Esophagus squamous epithelium (tissue), 4 donors: ENCODE results near the gene MLH1.
"Not testable (repeated sequence)": the region's sequence is repeated elsewhere in the genome, so short reads cannot be mapped to it uniquely, and the experiment has no call there.

Experiments used
- POLR2A ChIP-seq, 4 donors: fragments of 450-650 bp; IDR thresholded peaks; one replicate each; pipeline ENCODE4 v1.6.1; 2017; ENCODE audit warnings: antibody characterized with exemption in 4 of 4, mild to moderate bottlenecking in 4 of 4, moderate library complexity in 3 of 4
- TF ChIP-seq, protein P1 (sequence below), 6 experiments: fragments of 450-650 bp in 4 of 6; fragments of 200-600 bp in 2 of 6; sonication (generic) in 2 of 6; IDR thresholded peaks; one replicate each; pipeline ENCODE4 v1.5.1; 2016 to 2019; ENCODE audit warnings: antibody characterized with exemption in 6 of 6, mild to moderate bottlenecking in 4 of 6, moderate library complexity in 4 of 6

GRCh38 chr3:37042712-37043111 lies 49.4 kb downstream of the MLH1 start:
- TF ChIP-seq, protein P1, sequence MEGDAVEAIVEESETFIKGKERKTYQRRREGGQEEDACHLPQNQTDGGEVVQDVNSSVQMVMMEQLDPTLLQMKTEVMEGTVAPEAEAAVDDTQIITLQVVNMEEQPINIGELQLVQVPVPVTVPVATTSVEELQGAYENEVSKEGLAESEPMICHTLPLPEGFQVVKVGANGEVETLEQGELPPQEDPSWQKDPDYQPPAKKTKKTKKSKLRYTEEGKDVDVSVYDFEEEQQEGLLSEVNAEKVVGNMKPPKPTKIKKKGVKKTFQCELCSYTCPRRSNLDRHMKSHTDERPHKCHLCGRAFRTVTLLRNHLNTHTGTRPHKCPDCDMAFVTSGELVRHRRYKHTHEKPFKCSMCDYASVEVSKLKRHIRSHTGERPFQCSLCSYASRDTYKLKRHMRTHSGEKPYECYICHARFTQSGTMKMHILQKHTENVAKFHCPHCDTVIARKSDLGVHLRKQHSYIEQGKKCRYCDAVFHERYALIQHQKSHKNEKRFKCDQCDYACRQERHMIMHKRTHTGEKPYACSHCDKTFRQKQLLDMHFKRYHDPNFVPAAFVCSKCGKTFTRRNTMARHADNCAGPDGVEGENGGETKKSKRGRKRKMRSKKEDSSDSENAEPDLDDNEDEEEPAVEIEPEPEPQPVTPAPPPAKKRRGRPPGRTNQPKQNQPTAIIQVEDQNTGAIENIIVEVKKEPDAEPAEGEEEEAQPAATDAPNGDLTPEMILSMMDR (IDR thresholded peaks at IDR 0.05): not testable (repeated sequence)
- not testable (repeated sequence) for TF ChIP-seq POLR2A (IDR thresholded peaks at IDR 0.05)
